ENCODE results near the gene INPP5F.
A peak's percentile ranks its signal among the peaks of the same experiment; 100 is the strongest.

The INPP5F gene

DNA sequence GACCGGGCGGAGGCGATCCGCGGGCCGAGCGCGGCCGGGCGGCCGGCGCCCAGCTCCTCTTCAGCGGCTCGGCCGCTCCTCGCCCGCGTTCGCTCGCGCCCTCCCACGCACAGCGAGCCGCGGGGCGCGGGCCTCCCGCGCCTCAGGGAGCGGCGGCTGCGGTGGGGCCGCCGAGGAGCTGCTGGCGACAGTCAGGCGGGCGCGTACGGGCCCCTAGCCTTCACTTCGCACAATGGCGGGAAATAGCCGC lies 146.7 kb downstream of the INPP5F start, which contains the start of gene MCMBP:
Gene MCMBP, minus strand, starts transcription at position 234 of the 250 bp plus-strand sequence. CDS start 259 bp downstream, outside the sequence.
- DNase-seq, result no peak

- peak; percentile 77 for DNase-seq
Measured at GRCh38 chr10:119872860-119873681, 147.2 kb downstream of the INPP5F start.

DNA sequence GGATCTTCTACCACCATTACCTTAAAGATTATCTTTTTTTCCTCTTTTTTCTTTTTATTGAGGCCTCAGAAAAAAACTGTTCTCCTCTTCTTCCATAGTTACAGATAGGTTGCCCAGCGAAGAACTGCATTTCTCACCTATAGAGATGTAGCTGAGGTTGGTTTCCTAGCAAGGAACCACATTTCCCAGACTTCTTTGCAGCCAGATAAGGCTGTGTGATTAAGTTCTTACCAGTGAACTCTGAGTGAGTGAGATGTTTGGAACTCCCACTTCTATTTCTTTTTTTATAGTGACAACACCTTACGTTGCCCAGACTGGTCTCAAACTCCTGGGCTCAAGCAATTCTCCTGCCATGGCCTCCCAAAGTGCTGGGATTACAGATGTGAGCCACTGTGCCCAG lies 152.7 kb downstream of the INPP5F start:
- DNase-seq, result no peak

Measured in NCI-H2171 treated with DMSO at 0.1 percent for 48 hours (cell line).